GM13976 (cell line): Measurements from ENCODE around the gene DCAF8L2.
"Not testable (repeated sequence)": the region's sequence is repeated elsewhere in the genome, so short reads cannot be mapped to it uniquely, and the experiment has no call there.

ENCODE experiments used
- DNase-seq: peaks from one replicate; pipeline ENCODE4 v3.0.0; 2012; ENCODE audit warnings: low spot score
- CTCF ChIP-seq: IDR thresholded peaks from 2 replicates; pipeline ENCODE4 v1.5.1; 2012; ENCODE audit warnings: borderline replicate concordance, mild to moderate bottlenecking; ENCODE audit not compliant: insufficient read depth; ENCODE audit errors: extremely low read depth, missing control alignments, control extremely low read depth
- in situ Hi-C: fragments of 300-500 bp; cut with MboI; formaldehyde crosslinking; loops from one replicate; pipeline ENCODE4 v1.12.0; 2022; ENCODE audit warnings: low sequenced_read_pairs, mixed read lengths, inconsistent platforms; ENCODE audit not compliant: unreplicated experiment

Gene DCAF8L2

GRCh38 chrX:27590044-27590443 is at the start of gene DCAF8L2:
TSS of gene DCAF8L2 (plus strand) at chrX:27590344. CDS start at chrX:27746896, 156,552 bp downstream.
- DNase-seq: no peak
- in situ Hi-C loops: no loop called here
- TF ChIP-seq CTCF: no peak

- DNase-seq, in situ Hi-C loops: not testable (repeated sequence)
These were observed 49.0 kb upstream of the DCAF8L2 start for GRCh38 chrX:27541161-27541560.

- in situ Hi-C loops: no loop called here
- no peak for DNase-seq
- TF ChIP-seq CTCF: no peak
These were observed 41.5 kb upstream of the DCAF8L2 start for GRCh38 chrX:27548624-27549023.

- in situ Hi-C loops: no loop called here
- no peak for TF ChIP-seq CTCF
- no peak for DNase-seq
These were observed 40.5 kb upstream of the DCAF8L2 start for GRCh38 chrX:27549688-27550087.

GRCh38 chrX:27555514-27555913 is 34.6 kb upstream of the DCAF8L2 start:
- DNase-seq: no peak
- in situ Hi-C loops: no loop called here
- TF ChIP-seq CTCF: peak; percentile 21

GRCh38 chrX:27565992-27566391 is 24.2 kb upstream of the DCAF8L2 start:
- in situ Hi-C loops: no loop called here
- no peak for TF ChIP-seq CTCF
- DNase-seq: no peak

GRCh38 chrX:27571164-27571563 is 19.0 kb upstream of the DCAF8L2 start:
- TF ChIP-seq CTCF: no peak
- no peak for DNase-seq
- in situ Hi-C loops: no loop called here
